ENCODE results near the gene TCTN1. TPM values are rescaled to one million over a fixed set of nuclear protein-coding genes. Genes with fewer than 3 reads are reported as not detected.

Gene TCTN1
- total RNA-seq, 1 experiment from 2014 or later, result 11.1 TPM

- H3K18ac ChIP-seq (ENCODE audit: insufficient read length, low read depth, low read length), result no peak overlapping the region
- H3K56ac ChIP-seq (ENCODE audit: insufficient read length, low read depth, low read length), result no peak overlapping the region
- no peak overlapping the region for H3T11ph ChIP-seq (ENCODE audit: low read length)
- TF ChIP-seq, protein P1, sequence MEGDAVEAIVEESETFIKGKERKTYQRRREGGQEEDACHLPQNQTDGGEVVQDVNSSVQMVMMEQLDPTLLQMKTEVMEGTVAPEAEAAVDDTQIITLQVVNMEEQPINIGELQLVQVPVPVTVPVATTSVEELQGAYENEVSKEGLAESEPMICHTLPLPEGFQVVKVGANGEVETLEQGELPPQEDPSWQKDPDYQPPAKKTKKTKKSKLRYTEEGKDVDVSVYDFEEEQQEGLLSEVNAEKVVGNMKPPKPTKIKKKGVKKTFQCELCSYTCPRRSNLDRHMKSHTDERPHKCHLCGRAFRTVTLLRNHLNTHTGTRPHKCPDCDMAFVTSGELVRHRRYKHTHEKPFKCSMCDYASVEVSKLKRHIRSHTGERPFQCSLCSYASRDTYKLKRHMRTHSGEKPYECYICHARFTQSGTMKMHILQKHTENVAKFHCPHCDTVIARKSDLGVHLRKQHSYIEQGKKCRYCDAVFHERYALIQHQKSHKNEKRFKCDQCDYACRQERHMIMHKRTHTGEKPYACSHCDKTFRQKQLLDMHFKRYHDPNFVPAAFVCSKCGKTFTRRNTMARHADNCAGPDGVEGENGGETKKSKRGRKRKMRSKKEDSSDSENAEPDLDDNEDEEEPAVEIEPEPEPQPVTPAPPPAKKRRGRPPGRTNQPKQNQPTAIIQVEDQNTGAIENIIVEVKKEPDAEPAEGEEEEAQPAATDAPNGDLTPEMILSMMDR (conservative IDR thresholded peaks at IDR 0.05), result no peak
- H2BK5ac ChIP-seq (ENCODE audit: insufficient read length, low read length), result no peak overlapping the region
- Mint-ChIP-seq H3K4me3 (peak overlapping the region; percentile 83 to 84), H3K27ac (no peak overlapping the region), H3K9me3 (no peaks in the 10 kb centered on the region), H3K36me3 (ENCODE audit: insufficient read depth in 1 of 3, low read depth in 3 of 3) (no peaks in the 10 kb centered on the region), H3K4me1 (peaks cover 3% of the 10 kb centered on the region in 2 experiments), H3K27me3 (ENCODE audit: low read depth) (no peaks in the 10 kb centered on the region)
- H3K4me2 ChIP-seq (ENCODE audit: insufficient read depth, insufficient read length, low read length), result peak overlapping the region; percentile 94
- no peaks in the 10 kb centered on the region for H3K4me1 ChIP-seq (ENCODE audit: insufficient read depth, low read length)
- no peaks in the 10 kb centered on the region for H3K27me3 ChIP-seq (ENCODE audit: insufficient read depth, low read length)
- no peaks in the 10 kb centered on the region for H3K9me3 ChIP-seq (ENCODE audit: control insufficient read depth, low read depth, low read length)
- H2AK5ac ChIP-seq (ENCODE audit: insufficient read length, low read length), result no peak overlapping the region
- no peak overlapping the region for H2BK15ac ChIP-seq (ENCODE audit: low read depth, low read length)
- no peak overlapping the region for H3K23ac ChIP-seq (ENCODE audit: insufficient read length, low read depth, low read length)
- peaks cover 5% of the 10 kb centered on the region for H3K23me2 ChIP-seq (ENCODE audit: insufficient read length, low read depth, low read length, poor library complexity, severe bottlenecking)
- no peak overlapping the region for H2BK20ac ChIP-seq (ENCODE audit: low read depth, low read length, poor library complexity, severe bottlenecking)
- no peaks in the 10 kb centered on the region for H3K79me2 ChIP-seq (ENCODE audit: insufficient read depth, low read length)
- no peak overlapping the region for H3K27ac ChIP-seq (ENCODE audit: insufficient read length, low read depth, low read length)
- no peak overlapping the region for H3K9ac ChIP-seq (ENCODE audit: extremely low read depth, insufficient read length, low read length)
- no peak for DNase-seq
- no peak overlapping the region for H2BK12ac ChIP-seq (ENCODE audit: insufficient read length, low read depth, low read length)
- no peak overlapping the region for H4K5ac ChIP-seq (ENCODE audit: insufficient read length, low read depth, low read length)
- no peak overlapping the region for H2BK120ac ChIP-seq (ENCODE audit: low read depth, low read length, poor library complexity, severe bottlenecking)
- peak overlapping the region; percentile 5 for H2AFZ ChIP-seq (ENCODE audit: low read length)
- H4K8ac ChIP-seq (replicated peaks; ENCODE audit: insufficient read length, low read depth, low read length), result no peak overlapping the region
- H3K4ac ChIP-seq (ENCODE audit: low read depth, low read length), result no peak overlapping the region
- H3K79me1 ChIP-seq (ENCODE audit: insufficient read depth, low read depth, low read length, poor library complexity, severe bottlenecking), result no peaks in the 10 kb centered on the region
- no peaks in the 10 kb centered on the region for H4K20me1 ChIP-seq (ENCODE audit: control insufficient read depth, insufficient read depth, insufficient read length)
- WGBS (ENCODE audit: extremely low coverage, insufficient read length, low lambda C conversion rate), result no CpG with 5 or more reads among the region's 23 CpGs
- H4K91ac ChIP-seq (ENCODE audit: insufficient read length, low read depth, low read length), result no peak overlapping the region
- no peak overlapping the region for H3K14ac ChIP-seq (ENCODE audit: insufficient read depth, low read length)
Measured at GRCh38 chr12:110613071-110613770, 708 bp upstream of the TCTN1 start.

Measured in H9 (cell line).